GM21360 (cell line): Measurements from ENCODE around the gene CA4.

Source experiments
- ATAC-seq: cut with Tn5 transposase; IDR thresholded peaks from one replicate; pipeline ENCODE4 v1.9.1; 2021; ENCODE audit warnings: mild to moderate bottlenecking, moderate library complexity; ENCODE audit not compliant: unreplicated experiment

The CA4 gene

GRCh38 chr17:60154616-60155426 is 5.0 kb downstream of the CA4 start:
- no peak for ATAC-seq

GRCh38 chr17:60155427-60155814 is 5.6 kb downstream of the CA4 start:
- no peak for ATAC-seq

GRCh38 chr17:60155815-60156214 is 6.0 kb downstream of the CA4 start:
- no peak for ATAC-seq

GRCh38 chr17:60156746-60157145 is 7.0 kb downstream of the CA4 start:
- ATAC-seq = no peak

- ATAC-seq = no peak
Measured at GRCh38 chr17:60157487-60158040, 7.8 kb downstream of the CA4 start.

- ATAC-seq = no peak
Measured at GRCh38 chr17:60158751-60159478, 9.1 kb downstream of the CA4 start.

- ATAC-seq = no peak
Measured at GRCh38 chr17:60159479-60159866, 9.7 kb downstream of the CA4 start.

- no peak for ATAC-seq
Measured at GRCh38 chr17:60160829-60161501, 11.2 kb downstream of the CA4 start.

GRCh38 chr17:60161598-60162330 is 12.0 kb downstream of the CA4 start:
- ATAC-seq = no peak

GRCh38 chr17:60163108-60163784 is 13.5 kb downstream of the CA4 start:
- ATAC-seq = no peak

GRCh38 chr17:60164164-60164563 is 14.4 kb downstream of the CA4 start:
- no peak for ATAC-seq

GRCh38 chr17:60164697-60165096 is 14.9 kb downstream of the CA4 start:
- no peak for ATAC-seq

- no peak for ATAC-seq
Measured at GRCh38 chr17:60165223-60165622, 15.4 kb downstream of the CA4 start.

GRCh38 chr17:60165971-60166370 is 16.2 kb downstream of the CA4 start:
- no peak for ATAC-seq

GRCh38 chr17:60167065-60167741 is 17.4 kb downstream of the CA4 start:
- ATAC-seq = no peak

- no peak for ATAC-seq
Measured at GRCh38 chr17:60168654-60169053, 18.9 kb downstream of the CA4 start.

- ATAC-seq = no peak
Measured at GRCh38 chr17:60169921-60170817, 20.4 kb downstream of the CA4 start.

- no peak for ATAC-seq
Measured at GRCh38 chr17:60170835-60171752, 21.3 kb downstream of the CA4 start.
